Measurements from ENCODE around the gene MYH7B.

MYH7B gene

GRCh38 chr20:34955231-34956040 is at the start of gene MYH7B, which contains the start of gene GSS:
TSS of gene MYH7B (plus strand) at chr20:34955868. CDS start at chr20:34978006, 22,138 bp downstream.
TSS of gene GSS (minus strand) at chr20:34955806. CDS start at chr20:34951852, 3,954 bp downstream.
- Histone ChIP-seq H3K36me3 (ENCODE audit: control insufficient read depth in 5 of 5, insufficient read depth in 5 of 5, low read length in 5 of 5) (peaks cover 0 to 6% (median 4%) of the 10 kb centered on the region in 5 donors), H3K27ac (ENCODE audit: low read depth, low read length) (peak within 1 kb of the TSS; percentile 94), H3K4me1 (ENCODE audit: control insufficient read depth in 5 of 5, insufficient read depth in 5 of 5, low read length in 5 of 5) (peaks cover 0 to 18% (median 13%) of the 10 kb centered on the region in 5 donors), H3K4me3 (ENCODE audit: low read depth in 1 of 5, low read length in 5 of 5) (peak within 1 kb of the TSS; percentile 66 to 92 (median 87)), H3K9ac (ENCODE audit: low read length in 5 of 5) (peak within 1 kb of the TSS; percentile 79 to 97 (median 96)), H3K27me3 (ENCODE audit: control insufficient read depth in 5 of 5, insufficient read depth in 4 of 5, low read length in 5 of 5) (no peaks in the 10 kb centered on the region), H3K9me3 (ENCODE audit: control insufficient read depth in 5 of 5, low read length in 5 of 5) (no peaks in the 10 kb centered on the region)

GRCh38 chr20:34907616-34908469 is 47.8 kb upstream of the MYH7B start:
- H3K4me3 ChIP-seq (ENCODE audit: low read depth in 1 of 5, low read length in 5 of 5), result no peak overlapping the region
- H3K9me3 ChIP-seq (ENCODE audit: control insufficient read depth in 5 of 5, low read length in 5 of 5), result no peaks in the 10 kb centered on the region
- peak overlapping the region; percentile 51 for H3K27ac ChIP-seq (ENCODE audit: low read depth, low read length)
- H3K9ac ChIP-seq (ENCODE audit: low read length in 5 of 5), result peak overlapping the region in 3 of 5 donors; percentile 12 to 57 (median 30)
- H3K36me3 ChIP-seq (ENCODE audit: control insufficient read depth in 5 of 5, insufficient read depth in 5 of 5, low read length in 5 of 5), result peaks cover 0 to 4% (median 0%) of the 10 kb centered on the region in 5 donors
- H3K4me1 ChIP-seq (ENCODE audit: control insufficient read depth in 5 of 5, insufficient read depth in 5 of 5, low read length in 5 of 5), result peaks cover 6 to 51% (median 40%) of the 10 kb centered on the region in 5 donors
- no peaks in the 10 kb centered on the region for H3K27me3 ChIP-seq (ENCODE audit: control insufficient read depth in 5 of 5, insufficient read depth in 4 of 5, low read length in 5 of 5)

- H3K9me3 ChIP-seq (ENCODE audit: control insufficient read depth in 5 of 5, low read length in 5 of 5), result no peaks in the 10 kb centered on the region
- H3K36me3 ChIP-seq (ENCODE audit: control insufficient read depth in 5 of 5, insufficient read depth in 5 of 5, low read length in 5 of 5), result peaks cover 4 to 64% (median 37%) of the 10 kb centered on the region in 5 donors
- peak overlapping the region; percentile 66 for H3K27ac ChIP-seq (ENCODE audit: low read depth, low read length)
- no peak overlapping the region for H3K4me3 ChIP-seq (ENCODE audit: low read depth in 1 of 5, low read length in 5 of 5)
- peaks cover 0 to 27% (median 10%) of the 10 kb centered on the region in 5 donors for H3K4me1 ChIP-seq (ENCODE audit: control insufficient read depth in 5 of 5, insufficient read depth in 5 of 5, low read length in 5 of 5)
- peak overlapping the region in 3 of 5 donors; percentile 1 to 31 (median 29) for H3K9ac ChIP-seq (ENCODE audit: low read length in 5 of 5)
- no peaks in the 10 kb centered on the region for H3K27me3 ChIP-seq (ENCODE audit: control insufficient read depth in 5 of 5, insufficient read depth in 4 of 5, low read length in 5 of 5)
Observed at GRCh38 chr20:34915131-34915530, 40.5 kb upstream of the MYH7B start.

GRCh38 chr20:34915749-34916455 is 39.8 kb upstream of the MYH7B start:
- peak overlapping the region; percentile 38 for H3K27ac ChIP-seq (ENCODE audit: low read depth, low read length)
- H3K4me1 ChIP-seq (ENCODE audit: control insufficient read depth in 5 of 5, insufficient read depth in 5 of 5, low read length in 5 of 5), result peaks cover 0 to 29% (median 10%) of the 10 kb centered on the region in 5 donors
- no peaks in the 10 kb centered on the region for H3K9me3 ChIP-seq (ENCODE audit: control insufficient read depth in 5 of 5, low read length in 5 of 5)
- H3K9ac ChIP-seq (ENCODE audit: low read length in 5 of 5), result peak overlapping the region in 3 of 5 donors; percentile 13 to 54 (median 31)
- H3K4me3 ChIP-seq (ENCODE audit: low read depth in 1 of 5, low read length in 5 of 5), result no peak overlapping the region
- peaks cover 4 to 72% (median 45%) of the 10 kb centered on the region in 5 donors for H3K36me3 ChIP-seq (ENCODE audit: control insufficient read depth in 5 of 5, insufficient read depth in 5 of 5, low read length in 5 of 5)
- H3K27me3 ChIP-seq (ENCODE audit: control insufficient read depth in 5 of 5, insufficient read depth in 4 of 5, low read length in 5 of 5), result no peaks in the 10 kb centered on the region

- H3K9ac ChIP-seq (ENCODE audit: low read length in 5 of 5), result peak overlapping the region in 1 of 5 donors; percentile 13
- H3K36me3 ChIP-seq (ENCODE audit: control insufficient read depth in 5 of 5, insufficient read depth in 5 of 5, low read length in 5 of 5), result peaks cover 4 to 81% (median 55%) of the 10 kb centered on the region in 5 donors
- H3K4me1 ChIP-seq (ENCODE audit: control insufficient read depth in 5 of 5, insufficient read depth in 5 of 5, low read length in 5 of 5), result peaks cover 0 to 39% (median 14%) of the 10 kb centered on the region in 5 donors
- no peak overlapping the region for H3K27ac ChIP-seq (ENCODE audit: low read depth, low read length)
- H3K4me3 ChIP-seq (ENCODE audit: low read depth in 1 of 5, low read length in 5 of 5), result no peak overlapping the region
- H3K27me3 ChIP-seq (ENCODE audit: control insufficient read depth in 5 of 5, insufficient read depth in 4 of 5, low read length in 5 of 5), result no peaks in the 10 kb centered on the region
- H3K9me3 ChIP-seq (ENCODE audit: control insufficient read depth in 5 of 5, low read length in 5 of 5), result no peaks in the 10 kb centered on the region
Observed at GRCh38 chr20:34916774-34917354, 38.8 kb upstream of the MYH7B start.

GRCh38 chr20:34920055-34920454 is 35.6 kb upstream of the MYH7B start:
- Histone ChIP-seq H3K4me3 (ENCODE audit: low read depth in 1 of 5, low read length in 5 of 5) (no peak overlapping the region), H3K27ac (ENCODE audit: low read depth, low read length) (peak overlapping the region; percentile 85), H3K9me3 (ENCODE audit: control insufficient read depth in 5 of 5, low read length in 5 of 5) (no peaks in the 10 kb centered on the region), H3K36me3 (ENCODE audit: control insufficient read depth in 5 of 5, insufficient read depth in 5 of 5, low read length in 5 of 5) (peaks cover 14 to 79% (median 65%) of the 10 kb centered on the region in 5 donors), H3K4me1 (ENCODE audit: control insufficient read depth in 5 of 5, insufficient read depth in 5 of 5, low read length in 5 of 5) (peaks cover 0 to 34% (median 16%) of the 10 kb centered on the region in 5 donors), H3K27me3 (ENCODE audit: control insufficient read depth in 5 of 5, insufficient read depth in 4 of 5, low read length in 5 of 5) (no peaks in the 10 kb centered on the region), H3K9ac (ENCODE audit: low read length in 5 of 5) (no peak overlapping the region)

- Histone ChIP-seq H3K4me3 (ENCODE audit: low read depth in 1 of 5, low read length in 5 of 5) (no peak overlapping the region), H3K27ac (ENCODE audit: low read depth, low read length) (peak overlapping the region; percentile 85), H3K27me3 (ENCODE audit: control insufficient read depth in 5 of 5, insufficient read depth in 4 of 5, low read length in 5 of 5) (no peaks in the 10 kb centered on the region), H3K9ac (ENCODE audit: low read length in 5 of 5) (no peak overlapping the region), H3K4me1 (ENCODE audit: control insufficient read depth in 5 of 5, insufficient read depth in 5 of 5, low read length in 5 of 5) (peaks cover 0 to 37% (median 16%) of the 10 kb centered on the region in 5 donors), H3K36me3 (ENCODE audit: control insufficient read depth in 5 of 5, insufficient read depth in 5 of 5, low read length in 5 of 5) (peaks cover 14 to 83% (median 72%) of the 10 kb centered on the region in 5 donors), H3K9me3 (ENCODE audit: control insufficient read depth in 5 of 5, low read length in 5 of 5) (no peaks in the 10 kb centered on the region)
Observed at GRCh38 chr20:34921436-34921835, 34.2 kb upstream of the MYH7B start.

GRCh38 chr20:34922654-34923381 is 32.9 kb upstream of the MYH7B start:
- Histone ChIP-seq H3K36me3 (ENCODE audit: control insufficient read depth in 5 of 5, insufficient read depth in 5 of 5, low read length in 5 of 5) (peaks cover 16 to 85% (median 83%) of the 10 kb centered on the region in 5 donors), H3K27me3 (ENCODE audit: control insufficient read depth in 5 of 5, insufficient read depth in 4 of 5, low read length in 5 of 5) (no peaks in the 10 kb centered on the region), H3K4me1 (ENCODE audit: control insufficient read depth in 5 of 5, insufficient read depth in 5 of 5, low read length in 5 of 5) (peaks cover 0 to 50% (median 24%) of the 10 kb centered on the region in 5 donors), H3K9me3 (ENCODE audit: control insufficient read depth in 5 of 5, low read length in 5 of 5) (no peaks in the 10 kb centered on the region), H3K4me3 (ENCODE audit: low read depth in 1 of 5, low read length in 5 of 5) (no peak overlapping the region), H3K9ac (ENCODE audit: low read length in 5 of 5) (peak overlapping the region in 1 of 5 donors; percentile 39), H3K27ac (ENCODE audit: low read depth, low read length) (peak overlapping the region; percentile 85)
